K562 (cell line): Measurements from ENCODE around the gene CLIP2. TPM values are rescaled to one million over a fixed set of nuclear protein-coding genes. Genes with fewer than 3 reads are reported as not detected.

Experiments used
- ATAC-seq: fragments of 200-7000 bp; cut with Tn5 transposase; 3 replicates; pipeline ENCODE4 v1.9.1; 2020; ENCODE audit warnings: moderate library complexity
- BruUV-seq: library from RNA; stranded (reverse); fragments of 400-500 nt; replicated peaks from 2 replicates; lab custom pipeline; 2021; lab: Mats Ljungman, UMichigan
- CTCF ChIA-PET: fragments of 300-600 bp; formaldehyde crosslinking; extraction: SDS; loops from one replicate; lab custom pipeline; 2021; ENCODE audit warnings: low intra/inter-chr PET ratio; lab: Yijun Ruan, JAX
- POLR2A ChIA-PET: fragments of 300-600, 350-650 bp; sonication (Branson Sonifier 250); formaldehyde crosslinking; extraction: SDS; loops from one replicate; lab custom pipeline; 2021; ENCODE audit warnings: antibody characterized with exemption, inconsistent platforms; lab: Yijun Ruan, JAX
- DNase-seq, 4 experiments: peaks; one replicate each; pipeline versions ENCODE4 v3.0.0 to v3.0.0-alpha.2; 2011 to 2018; ENCODE audit warnings: low spot score in 3 of 4, mixed read lengths in 3 of 4; ENCODE audit errors: extremely low read depth in 1 of 4
- FAIRE-seq: peaks from 2 replicates; lab custom pipeline; 2011; peaks lifted over from hg19 to GRCh38; lab: Jason Lieb, UNC
- H2AFZ ChIP-seq: 2 replicates; pipeline ENCODE4 v1.6.0; 2011; ENCODE audit warnings: low read depth, low read length, control low read depth, inconsistent platforms
- H3K27ac ChIP-seq: fragments of 200-600 bp; 3 replicates; pipeline ENCODE4 v1.8.0; 2011; ENCODE audit warnings: low read depth, mild to moderate bottlenecking, control low read depth, inconsistent platforms, low read length, moderate library complexity, mixed read lengths; ENCODE audit errors: extremely low read depth
- H3K27me3 ChIP-seq, 2 experiments: fragments of 300-600 bp in 1 of 2; 2 replicates in 1 of 2; 3 replicates in 1 of 2; pipeline versions ENCODE4 v1.6.0 to v1.8.0; 2011; ENCODE audit warnings: inconsistent platforms in 2 of 2, low read length in 2 of 2, mild to moderate bottlenecking in 1 of 2, mixed read lengths in 1 of 2, moderate library complexity in 1 of 2; ENCODE audit not compliant: control insufficient read depth in 2 of 2, insufficient read depth in 2 of 2
- H3K36me3 ChIP-seq: fragments of 300-600 bp; 3 replicates; pipeline ENCODE4 v1.8.0; 2011; ENCODE audit warnings: mild to moderate bottlenecking, low read length, inconsistent platforms; ENCODE audit not compliant: control insufficient read depth, insufficient read depth
- H3K4me1 ChIP-seq, 2 experiments: fragments of 200-600 bp in 1 of 2; replicated peaks in 1 of 2; 2 replicates in 1 of 2; 3 replicates in 1 of 2; pipeline versions ENCODE4 v1.5.1 to v1.8.0; 2011; ENCODE audit warnings: inconsistent platforms in 2 of 2, low read length in 2 of 2, mild to moderate bottlenecking in 1 of 2, mixed read lengths in 1 of 2, moderate library complexity in 1 of 2; ENCODE audit not compliant: control insufficient read depth in 2 of 2, insufficient read depth in 2 of 2
- H3K4me2 ChIP-seq: 2 replicates; pipeline ENCODE4 v1.6.1; 2011; ENCODE audit warnings: low read length, control low read depth, inconsistent platforms, mixed read lengths; ENCODE audit not compliant: insufficient read depth
- H3K4me3 ChIP-seq: fragments of 200-600 bp; sonication (generic), shearing (Covaris generic); 2 replicates; pipeline ENCODE4 v1.5.1; 2016; ENCODE audit warnings: control low read depth, inconsistent platforms
- H3K79me2 ChIP-seq: fragments of 200-600 bp; 3 replicates; pipeline ENCODE4 v1.8.0; 2011; ENCODE audit warnings: low read length, inconsistent platforms; ENCODE audit not compliant: control insufficient read depth, insufficient read depth
- H3K9ac ChIP-seq, 2 experiments: 2 replicates each; pipeline versions ENCODE4 v1.6.0 to v1.6.1; 2011; ENCODE audit warnings: low read depth in 2 of 2, low read length in 2 of 2, control low read depth in 1 of 2, inconsistent platforms in 1 of 2, mild to moderate bottlenecking in 1 of 2, mixed read lengths in 1 of 2; ENCODE audit not compliant: insufficient read depth in 1 of 2
- H3K9me1 ChIP-seq: one replicate; pipeline ENCODE4 v1.6.0; 2011; ENCODE audit warnings: inconsistent platforms, mild to moderate bottlenecking, low read length, moderate library complexity; ENCODE audit not compliant: control insufficient read depth, insufficient read depth
- H3K9me3 ChIP-seq: replicated peaks from 2 replicates; pipeline ENCODE4 v1.5.1; 2011; ENCODE audit warnings: low read depth, low read length, inconsistent platforms; ENCODE audit not compliant: control insufficient read depth, insufficient read depth
- H4K20me1 ChIP-seq: replicated peaks from 2 replicates; pipeline ENCODE4 v1.6.1; 2011; ENCODE audit warnings: low read length, inconsistent platforms, mixed read lengths; ENCODE audit not compliant: control insufficient read depth, insufficient read depth
- ATF2 ChIP-seq: sonication (generic); formaldehyde crosslinking; IDR thresholded peaks from 2 replicates; pipeline ENCODE4 v1.8.1; 2022; ENCODE audit warnings: missing genetic modification reagents
- ATF6 ChIP-seq: sonication (generic); formaldehyde crosslinking; IDR thresholded peaks from 2 replicates; pipeline ENCODE4 v1.4.0; 2020; ENCODE audit warnings: mild to moderate bottlenecking, missing genetic modification reagents
- DEAF1 ChIP-seq: fragments of 450-650 bp; formaldehyde crosslinking; IDR thresholded peaks from 2 replicates; pipeline ENCODE4 v1.4.0; 2020; ENCODE audit warnings: mild to moderate bottlenecking, moderate library complexity
- IFI16 ChIP-seq: fragments of 250-450 bp; sonication (Bioruptor Pico); IDR thresholded peaks from 2 replicates; pipeline ENCODE4 v2.1.2; 2022; ENCODE audit warnings: mild to moderate bottlenecking, inconsistent platforms
- ILF3 ChIP-seq: fragments of 450-650 bp; IDR thresholded peaks from 2 replicates; pipeline ENCODE4 v1.6.1; 2018; ENCODE audit warnings: antibody characterized with exemption, mild to moderate bottlenecking, moderate library complexity, borderline replicate concordance
- IRF2 ChIP-seq: sonication (generic); formaldehyde crosslinking; IDR thresholded peaks from 2 replicates; pipeline ENCODE4 v1.8.1; 2022; ENCODE audit warnings: mild to moderate bottlenecking, missing genetic modification reagents
- KAT8 ChIP-seq: fragments of 450-650 bp; IDR thresholded peaks from 2 replicates; pipeline ENCODE4 v1.6.1; 2016; ENCODE audit warnings: low read depth, mild to moderate bottlenecking
- NFXL1 ChIP-seq: fragments of 450-650 bp; formaldehyde crosslinking; IDR thresholded peaks from 2 replicates; pipeline ENCODE4 v1.4.0; 2021; ENCODE audit warnings: mild to moderate bottlenecking
- SAFB ChIP-seq: fragments of 200-400 bp; formaldehyde crosslinking; IDR thresholded peaks from 2 replicates; pipeline ENCODE4 v1.6.1; 2017; ENCODE audit warnings: low read depth, low read length, borderline replicate concordance
- TCF3 ChIP-seq: sonication (generic); formaldehyde crosslinking; IDR thresholded peaks from 2 replicates; pipeline ENCODE4 v1.4.0; 2020; ENCODE audit warnings: mild to moderate bottlenecking, missing genetic modification reagents
- ZNF197 ChIP-seq: fragments of 200-800 bp; sonication (Bioruptor generic); IDR thresholded peaks from 2 replicates; pipeline ENCODE4 v1.6.1; 2016; ENCODE audit warnings: low read depth, missing genetic modification characterization, missing compliant biosample characterization
- ZNF354B ChIP-seq: fragments of 250-450 bp; sonication (Bioruptor Pico); IDR thresholded peaks from 2 replicates; pipeline ENCODE4 v1.4.0; 2020
- ZNF699 ChIP-seq: fragments of 250-450 bp; sonication (Bioruptor Pico); IDR thresholded peaks from 2 replicates; pipeline ENCODE4 v1.8.0; 2021; ENCODE audit warnings: mild to moderate bottlenecking, moderate library complexity; ENCODE audit not compliant: insufficient replicate concordance
- WGBS: fragments of 100-300 bp; shearing (Covaris generic); methylation state at CpG from one replicate; pipeline ENCODE4 v1.1.6; 2016; ENCODE audit warnings: low coverage, mixed read lengths; ENCODE audit not compliant: insufficient coverage; ENCODE audit errors: missing lambda C conversion rate; 5-methylcytosine and 5-hydroxymethylcytosine counted together
- in situ Hi-C: fragments of 300-500 bp; cut with MboI; formaldehyde crosslinking; loops from 4 replicates; pipeline ENCODE4 v1.15.0; 2018; ENCODE audit warnings: inconsistent platforms, mixed read lengths
- intact Hi-C: fragments of 100-400 bp; cut with micrococcal nuclease; formaldehyde crosslinking; loops from 2 replicates; pipeline ENCODE4 v1.14.2; 2022
- polyA plus RNA-seq, 8 experiments: library from polyadenylated mRNA; depleted of rRNA in 4 of 8; stranded (reverse) in 5 of 8; unstranded in 3 of 8; fragments of >200 nt; fragmentation: Nextera tagmentation in 2 of 8; fragmentation: Illumina TruSeq in 1 of 8; extraction: Ambion mirVana in 2 of 8; extraction: Trizol in 1 of 8; gene quantifications; 2 replicates each; pipeline versions ENCODE4 v1.2.1 to v1.2.3, GENCODE V29; 2011 to 2014; ENCODE audit warnings: inconsistent platforms in 1 of 8, missing spikeins in 1 of 8
- total RNA-seq, 7 experiments: library from RNA; depleted of rRNA in 6 of 7; stranded (reverse); fragments of >200 nt in 6 of 7; fragmentation: Illumina TruSeq in 2 of 7; extraction: Trizol in 2 of 7; gene quantifications; 2 replicates each; pipeline versions ENCODE4 v1.2.1 to v1.2.3, GENCODE V29; 2011 to 2021; ENCODE audit warnings: low replicate concordance in 1 of 7
- TF ChIP-seq, protein P1 (sequence below): fragments of 250-450 bp; sonication (Bioruptor Pico); IDR thresholded peaks from 2 replicates; pipeline ENCODE4 v1.8.0; 2022; ENCODE audit warnings: moderate library complexity, mild to moderate bottlenecking, inconsistent platforms

The CLIP2 gene
- total and polyA plus RNA-seq, 9 of the 15 experiments (the other 6 are each of a cell fraction or from before 2014, with no cell fraction given), result 0.07 to 5.4 (median 2.1) TPM

DNA sequence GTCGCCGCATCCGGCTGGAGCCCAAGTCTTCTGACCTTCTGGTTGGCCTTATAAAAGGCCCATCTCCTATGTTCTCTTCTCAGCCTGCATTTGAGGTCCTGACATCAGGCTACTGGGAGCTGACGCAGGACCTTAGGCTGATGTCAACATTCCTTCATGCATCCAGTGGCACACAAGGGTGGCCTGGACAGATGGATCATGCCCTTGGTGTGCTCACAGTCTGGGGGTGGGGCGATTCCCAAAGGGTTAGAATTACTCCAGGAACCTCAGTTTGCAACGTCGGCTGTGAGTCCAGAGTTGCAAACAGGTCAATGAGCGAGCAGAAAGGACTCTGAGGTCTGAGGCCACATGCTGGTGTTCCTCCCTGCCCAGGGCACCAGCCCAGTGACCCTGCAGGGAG is 8.2 kb upstream of the CLIP2 start (continued):
- no peak for TF ChIP-seq KAT8
- TF ChIP-seq ZNF699 (CRISPR knock-in tag), result no peak
- no peak for TF ChIP-seq IFI16 (CRISPR knock-in tag)
- TF ChIP-seq, protein P1, sequence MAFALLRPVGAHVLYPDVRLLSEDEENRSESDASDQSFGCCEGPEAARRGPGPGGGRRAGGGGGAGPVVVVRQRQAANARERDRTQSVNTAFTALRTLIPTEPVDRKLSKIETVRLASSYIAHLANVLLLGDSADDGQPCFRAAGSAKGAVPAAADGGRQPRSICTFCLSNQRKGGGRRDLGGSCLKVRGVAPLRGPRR (CRISPR knock-in tag), result no peak
- TF ChIP-seq DEAF1 (CRISPR knock-in tag), result no peak

DNA sequence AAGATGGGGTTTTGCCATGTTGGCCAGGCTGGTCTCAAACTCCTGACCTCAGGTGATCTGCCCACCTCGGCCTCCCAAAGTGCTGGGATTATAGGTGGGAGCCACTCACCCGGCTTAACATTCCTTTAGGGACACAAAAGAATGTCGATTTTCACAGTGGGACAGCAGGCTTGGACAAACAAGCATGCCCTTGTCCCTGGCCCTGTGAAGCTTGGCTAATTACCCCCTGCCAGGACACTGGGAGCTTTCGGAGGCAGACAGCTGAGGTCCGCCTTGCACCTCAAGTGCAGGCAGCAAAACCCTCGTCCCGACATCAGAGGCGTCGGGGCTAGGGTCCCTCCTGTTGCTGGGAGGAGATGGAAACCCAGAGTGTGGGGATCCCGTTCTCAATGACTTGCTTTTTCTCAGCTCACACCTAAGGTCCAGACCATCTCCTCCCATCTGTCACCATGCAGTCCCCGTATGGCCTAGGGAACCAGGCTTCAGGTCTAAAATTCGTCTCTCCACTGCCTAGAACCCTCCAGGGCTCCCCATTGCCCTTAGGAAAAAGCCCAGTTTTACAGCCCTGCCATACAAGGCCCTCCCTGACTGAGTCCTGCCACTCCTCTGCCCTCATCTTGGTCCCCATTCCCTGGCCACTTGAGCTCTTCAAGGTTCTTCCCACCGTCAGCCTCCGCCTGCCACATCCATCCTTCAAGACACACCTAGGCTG is 6.3 kb upstream of the CLIP2 start:
- intact Hi-C loops (no loop called here), in situ Hi-C loops (no loop called here)
- Histone ChIP-seq H3K27me3 (no peaks in the 10 kb centered on the region), H3K4me1 (peaks cover 11 to 17% of the 10 kb centered on the region in 2 experiments; a peak in 4 of 5 replicates), H2AFZ (no peak overlapping the region), H3K9ac (no peak overlapping the region), H3K9me1 (no peaks in the 10 kb centered on the region), H3K27ac (no peak overlapping the region), H3K9me3 (no peaks in the 10 kb centered on the region), H3K36me3 (no peaks in the 10 kb centered on the region), H4K20me1 (no peaks in the 10 kb centered on the region), H3K79me2 (no peaks in the 10 kb centered on the region), H3K4me2 (no peak overlapping the region), H3K4me3 (no peak overlapping the region)
- WGBS, result 60% methylated on average over 14 of the region's 14 CpGs
- ChIA-PET POLR2A (interaction anchor here (0.7 kb wide), 1 partner anchor 9 kb away, joined by 3 read pairs; no protein-coding TSS in a partner anchor), CTCF (no interaction called here)
- no TSS peak for BruUV-seq
- ATAC-seq (no peak), FAIRE-seq (no peak), DNase-seq (no peak)
- TF ChIP-seq NFXL1 (no peak), IRF2 (CRISPR knock-in tag) (no peak), ATF2 (no peak), ZNF354B (CRISPR knock-in tag) (no peak), ILF3 (no peak), ATF6 (CRISPR knock-in tag) (no peak), ZNF197 (CRISPR knock-in tag) (no peak), TCF3 (no peak), SAFB (no peak)
